Measurements from ENCODE around the gene CHI3L2. TPM values are rescaled to one million over a fixed set of nuclear protein-coding genes. Genes with fewer than 3 reads are reported as not detected.

CHI3L2 gene
- total and polyA plus RNA-seq, 8 donors: 1.4 to 28.1 (median 2.8) TPM; not detected in 3

DNA sequence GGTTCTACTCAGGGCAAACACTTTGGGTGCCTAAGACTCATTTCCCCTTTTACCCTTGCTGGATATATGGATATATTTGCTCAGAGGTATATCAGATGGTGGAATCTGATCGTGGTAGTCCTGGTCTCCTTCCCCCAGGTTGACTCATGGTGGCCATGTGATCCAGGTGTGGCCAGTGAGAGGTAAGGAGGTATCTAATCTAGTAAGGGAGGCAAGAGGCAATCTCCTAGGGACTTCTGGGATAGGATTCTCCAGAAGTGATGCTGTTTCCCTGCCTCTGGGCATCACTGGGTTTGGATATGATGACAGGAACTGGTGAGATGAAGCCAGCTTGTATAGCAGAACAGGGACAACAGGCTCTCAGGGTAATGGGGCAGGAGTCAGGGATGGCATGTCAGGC is 18.6 kb upstream of the CHI3L2 start:
- 20 to 50% (median 31%) methylated on average over 1 of the region's 1 CpG for WGBS, 5 donors
- Histone ChIP-seq H3K36me3 (no peaks in the 10 kb centered on the region), H3K9me3 (no peaks in the 10 kb centered on the region), H3K4me3 (no peak overlapping the region), H3K27ac (no peak overlapping the region), H3K4me1 (peaks cover 9 to 28% (median 15%) of the 10 kb centered on the region in 4 donors), H3K27me3 (peaks cover 0 to 11% (median 0%) of the 10 kb centered on the region in 3 donors)
- TF ChIP-seq EP300 (IDR thresholded peaks at IDR 0.05) (no peak), POLR2A (IDR thresholded peaks at IDR 0.05) (no peak), POLR2AphosphoS5 (IDR thresholded peaks at IDR 0.05) (no peak)
- TF ChIP-seq, protein P1, sequence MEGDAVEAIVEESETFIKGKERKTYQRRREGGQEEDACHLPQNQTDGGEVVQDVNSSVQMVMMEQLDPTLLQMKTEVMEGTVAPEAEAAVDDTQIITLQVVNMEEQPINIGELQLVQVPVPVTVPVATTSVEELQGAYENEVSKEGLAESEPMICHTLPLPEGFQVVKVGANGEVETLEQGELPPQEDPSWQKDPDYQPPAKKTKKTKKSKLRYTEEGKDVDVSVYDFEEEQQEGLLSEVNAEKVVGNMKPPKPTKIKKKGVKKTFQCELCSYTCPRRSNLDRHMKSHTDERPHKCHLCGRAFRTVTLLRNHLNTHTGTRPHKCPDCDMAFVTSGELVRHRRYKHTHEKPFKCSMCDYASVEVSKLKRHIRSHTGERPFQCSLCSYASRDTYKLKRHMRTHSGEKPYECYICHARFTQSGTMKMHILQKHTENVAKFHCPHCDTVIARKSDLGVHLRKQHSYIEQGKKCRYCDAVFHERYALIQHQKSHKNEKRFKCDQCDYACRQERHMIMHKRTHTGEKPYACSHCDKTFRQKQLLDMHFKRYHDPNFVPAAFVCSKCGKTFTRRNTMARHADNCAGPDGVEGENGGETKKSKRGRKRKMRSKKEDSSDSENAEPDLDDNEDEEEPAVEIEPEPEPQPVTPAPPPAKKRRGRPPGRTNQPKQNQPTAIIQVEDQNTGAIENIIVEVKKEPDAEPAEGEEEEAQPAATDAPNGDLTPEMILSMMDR (IDR thresholded peaks at IDR 0.05): no peak
- intact Hi-C loops (cut with DNase I; ENCODE audit: low total_unique reads): no loop called here
- no peak for DNase-seq

DNA sequence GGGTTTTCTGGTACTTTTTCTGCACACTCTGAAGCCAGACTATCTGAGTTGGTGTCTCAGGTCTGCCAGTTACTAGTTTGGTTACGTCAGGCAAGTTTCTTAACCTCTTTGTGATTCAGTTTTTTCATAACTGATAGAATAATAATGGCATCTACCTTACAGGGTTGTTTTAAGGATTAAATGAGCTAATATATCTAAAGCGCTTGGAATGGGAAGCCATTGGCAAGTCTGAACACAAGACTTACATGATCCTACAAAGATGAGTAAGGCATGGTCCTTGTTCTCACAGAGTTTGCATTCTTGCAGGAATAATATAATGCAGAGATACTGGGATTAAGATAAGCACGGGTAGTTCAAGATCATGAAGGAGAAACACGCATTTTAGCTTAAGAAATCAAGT is 17.9 kb upstream of the CHI3L2 start:
- DNase-seq: no peak
- WGBS, 5 donors: 78 to 92% (median 86%) methylated on average over 4 of the region's 4 CpGs
- intact Hi-C loops (cut with DNase I; ENCODE audit: low total_unique reads): no loop called here
- H3K27ac ChIP-seq: no peak overlapping the region
- no peaks in the 10 kb centered on the region for H3K9me3 ChIP-seq
- TF ChIP-seq, protein P1 (IDR thresholded peaks at IDR 0.05): no peak
- no peak for TF ChIP-seq EP300 (IDR thresholded peaks at IDR 0.05)
- no peak for TF ChIP-seq POLR2AphosphoS5 (IDR thresholded peaks at IDR 0.05)
- no peak for TF ChIP-seq POLR2A (IDR thresholded peaks at IDR 0.05)
- peaks cover 0 to 4% (median 0%) of the 10 kb centered on the region in 3 donors for H3K27me3 ChIP-seq
- H3K4me3 ChIP-seq: no peak overlapping the region
- peaks cover 6 to 24% (median 9%) of the 10 kb centered on the region in 4 donors for H3K4me1 ChIP-seq
- no peaks in the 10 kb centered on the region for H3K36me3 ChIP-seq

DNA sequence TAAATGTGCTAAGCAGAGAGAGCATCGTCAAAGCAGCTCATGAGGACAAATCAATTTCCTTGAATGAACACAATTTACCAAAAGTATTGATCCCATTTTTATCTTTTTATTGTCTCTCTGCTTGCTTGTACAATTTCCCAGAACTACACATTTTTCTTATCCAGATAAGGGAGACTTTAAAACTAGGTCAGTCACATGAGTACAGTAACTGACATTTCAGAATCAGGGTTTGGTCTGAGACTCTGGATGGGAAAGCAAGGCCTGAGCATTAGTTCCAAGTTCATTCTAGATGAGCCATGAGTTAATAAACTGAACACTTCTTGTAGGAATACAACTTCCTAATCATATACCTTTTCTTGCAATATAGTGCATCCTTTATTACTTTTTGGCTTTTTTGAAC is 15.6 kb upstream of the CHI3L2 start:
- intact Hi-C loops (cut with DNase I; ENCODE audit: low total_unique reads): no loop called here
- no peak overlapping the region for H3K27ac ChIP-seq
- no peaks in the 10 kb centered on the region for H3K27me3 ChIP-seq
- no peaks in the 10 kb centered on the region for H3K36me3 ChIP-seq
- H3K4me1 ChIP-seq: peaks cover 0 to 29% (median 0%) of the 10 kb centered on the region in 4 donors
- H3K4me3 ChIP-seq: no peak overlapping the region
- TF ChIP-seq EP300 (IDR thresholded peaks at IDR 0.05) (no peak), POLR2A (IDR thresholded peaks at IDR 0.05) (no peak), POLR2AphosphoS5 (IDR thresholded peaks at IDR 0.05) (no peak)
- TF ChIP-seq, protein P1 (IDR thresholded peaks at IDR 0.05): no peak
- 89 to 97% (median 92%) methylated on average over 1 of the region's 1 CpG for WGBS, 5 donors
- H3K9me3 ChIP-seq: no peaks in the 10 kb centered on the region
- DNase-seq: no peak

DNA sequence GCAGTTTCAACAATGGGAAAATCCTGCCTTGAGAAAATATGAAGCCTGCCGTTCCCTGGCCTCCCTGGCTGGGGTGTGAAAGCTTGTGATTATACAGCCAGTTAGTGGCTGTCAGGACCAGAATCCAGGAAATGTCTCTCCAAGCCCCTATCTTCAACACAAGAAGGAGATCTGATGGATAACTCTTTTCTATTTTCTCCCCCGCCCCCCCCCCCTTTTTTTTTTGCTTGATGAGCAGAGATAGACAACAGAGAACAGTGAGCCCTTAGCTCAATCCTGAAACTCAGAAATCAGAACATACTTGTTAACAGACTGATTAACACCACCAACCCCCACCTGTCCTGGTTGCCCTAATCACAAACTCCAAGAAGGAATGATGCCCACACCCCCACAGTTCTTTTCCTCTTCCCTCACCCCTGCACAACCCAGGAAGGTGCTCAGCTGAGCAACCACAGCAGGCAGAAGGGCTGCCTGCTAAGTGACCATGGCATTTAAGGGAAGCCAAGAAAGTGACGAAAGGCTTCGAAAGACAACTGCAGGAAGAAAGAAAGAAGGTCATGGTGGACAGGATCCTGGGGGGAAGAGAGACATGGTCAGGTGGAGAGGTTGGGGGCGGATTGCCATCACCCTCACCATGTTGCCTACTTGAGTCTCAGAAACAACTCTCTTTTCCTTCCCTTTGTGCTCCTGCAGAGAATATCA is 14.7 kb upstream of the CHI3L2 start:
- 75 to 87% (median 82%) methylated on average over 5 of the region's 5 CpGs for WGBS, 5 donors
- H3K27ac ChIP-seq: no peak overlapping the region
- H3K36me3 ChIP-seq: no peaks in the 10 kb centered on the region
- intact Hi-C loops (cut with DNase I; ENCODE audit: low total_unique reads): no loop called here
- H3K27me3 ChIP-seq: no peaks in the 10 kb centered on the region
- no peak overlapping the region for H3K4me3 ChIP-seq
- no peak for DNase-seq
- no peaks in the 10 kb centered on the region for H3K9me3 ChIP-seq
- peaks cover 0 to 35% (median 0%) of the 10 kb centered on the region in 4 donors for H3K4me1 ChIP-seq
- TF ChIP-seq POLR2A (IDR thresholded peaks at IDR 0.05): no peak
- no peak for TF ChIP-seq EP300 (IDR thresholded peaks at IDR 0.05)
- TF ChIP-seq, protein P1 (IDR thresholded peaks at IDR 0.05): no peak
- no peak for TF ChIP-seq POLR2AphosphoS5 (IDR thresholded peaks at IDR 0.05)

Measured in stomach (tissue), 9 donors.